CD8-positive, alpha-beta memory T cell (primary cell): ENCODE measurements around the gene CEACAM5. TPM values are rescaled to one million over a fixed set of nuclear protein-coding genes. Genes with fewer than 3 reads are reported as not detected.

ENCODE experiments used
- CTCF ChIA-PET: fragments of 350-600 bp; sonication (Branson Sonifier 250); formaldehyde crosslinking; loops from one replicate; lab custom pipeline; 2021; ENCODE audit warnings: antibody characterized with exemption; lab: Charles Lee
- POLR2A ChIA-PET: fragments of 350-600 bp; sonication (Branson Sonifier 250); formaldehyde crosslinking; loops from one replicate; lab custom pipeline; 2021; ENCODE audit warnings: antibody characterized with exemption; lab: Charles Lee
- DNase-seq, 5 donors: peaks; one replicate each; pipeline versions ENCODE4 v3.0.0 to v3.0.0-alpha.2; 2020 to 2022; ENCODE audit warnings: mixed read lengths in 1 of 5
- H3K27ac ChIP-seq: one replicate; pipeline ENCODE4 v1.7.0; 2013; ENCODE audit warnings: low read depth, mild to moderate bottlenecking, low read length, moderate library complexity
- H3K27me3 ChIP-seq: 2 replicates; pipeline ENCODE4 v1.7.0; 2013; ENCODE audit warnings: low read length, mild to moderate bottlenecking; ENCODE audit not compliant: insufficient read depth, poor library complexity, severe bottlenecking
- H3K36me3 ChIP-seq: 2 replicates; pipeline ENCODE4 v1.7.0; 2013; ENCODE audit warnings: mild to moderate bottlenecking, low read length, moderate library complexity; ENCODE audit not compliant: insufficient read depth
- H3K4me1 ChIP-seq: 2 replicates; pipeline ENCODE4 v1.7.0; 2013; ENCODE audit warnings: mild to moderate bottlenecking, low read length, moderate library complexity; ENCODE audit not compliant: insufficient read depth
- H3K4me3 ChIP-seq: 2 replicates; pipeline ENCODE4 v1.7.0; 2013; ENCODE audit warnings: mild to moderate bottlenecking, low read length
- H3K9me3 ChIP-seq: 2 replicates; pipeline ENCODE4 v1.7.0; 2013; ENCODE audit warnings: mild to moderate bottlenecking, low read length
- H3K27ac Mint-ChIP-seq, 8 donors: one replicate each; pipeline ENCODE4 v1.8.0; 2020 to 2021; ENCODE audit warnings: mixed read lengths in 8 of 8, mild to moderate bottlenecking in 6 of 8, inconsistent platforms in 3 of 8, moderate library complexity in 3 of 8
- H3K27me3 Mint-ChIP-seq, 2 donors: one replicate each; pipeline ENCODE4 v1.8.0; 2020 to 2021; ENCODE audit warnings: mixed read lengths in 2 of 2, mild to moderate bottlenecking in 1 of 2, moderate library complexity in 1 of 2
- H3K36me3 Mint-ChIP-seq, 3 donors: one replicate each; pipeline ENCODE4 v1.8.0; 2020 to 2021; ENCODE audit warnings: mixed read lengths in 3 of 3, inconsistent platforms in 1 of 3, mild to moderate bottlenecking in 1 of 3
- H3K4me1 Mint-ChIP-seq, 3 donors: one replicate each; pipeline ENCODE4 v1.8.0; 2020 to 2021; ENCODE audit warnings: mixed read lengths in 3 of 3, inconsistent platforms in 1 of 3, mild to moderate bottlenecking in 1 of 3
- H3K4me3 Mint-ChIP-seq, 7 donors: one replicate each; pipeline ENCODE4 v1.8.0; 2020 to 2021; ENCODE audit warnings: mixed read lengths in 7 of 7, mild to moderate bottlenecking in 6 of 7, moderate library complexity in 4 of 7, inconsistent platforms in 2 of 7
- H3K9me3 Mint-ChIP-seq, 5 donors: one replicate each; pipeline ENCODE4 v1.8.0; 2020 to 2022; ENCODE audit warnings: mixed read lengths in 5 of 5, mild to moderate bottlenecking in 3 of 5, moderate library complexity in 2 of 5, inconsistent platforms in 1 of 5
- polyA plus RNA-seq: library from polyadenylated mRNA; unstranded; fragments of 300-500 nt; fragmentation: Illumina TruSeq; gene quantifications from one replicate; pipeline ENCODE4 v1.2.3, GENCODE V29; 2021
- total RNA-seq, 2 experiments: library from RNA; stranded (reverse); gene quantifications; one replicate each; pipeline ENCODE4 v1.2.3, GENCODE V29; 2021

CEACAM5 gene
- total and polyA plus RNA-seq, 3 experiments from 2014 or later, result not detected

DNA sequence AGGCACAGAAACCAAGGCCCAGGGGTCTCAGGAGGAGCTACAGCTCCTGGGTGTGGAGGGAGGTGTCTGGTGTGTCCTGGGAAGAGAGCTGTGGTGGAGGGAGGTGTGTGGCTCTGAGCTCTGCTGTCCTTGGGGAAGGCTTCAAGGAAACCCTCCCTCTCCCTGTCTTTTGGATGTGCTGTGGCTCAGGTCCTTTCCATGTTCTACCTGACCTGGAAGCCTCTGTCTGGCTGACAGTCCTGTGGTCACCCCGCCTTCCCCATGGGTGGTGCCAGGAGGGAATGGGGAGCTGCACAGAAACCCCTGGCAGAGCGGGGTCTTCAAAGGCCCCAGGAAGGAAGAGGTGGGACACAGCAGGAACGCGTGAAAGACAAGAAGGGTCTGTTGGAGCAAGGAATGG, 19.7 kb upstream of the CEACAM5 start:
- Mint-ChIP-seq H3K36me3 (peaks cover 0 to 1% (median 0%) of the 10 kb centered on the region in 3 donors), H3K27ac (peak overlapping the region in 1 of 8 donors; percentile 77), H3K9me3 (peaks cover 11 to 21% (median 13%) of the 10 kb centered on the region in 5 donors), H3K4me1 (no peaks in the 10 kb centered on the region), H3K27me3 (peaks cover 22 to 68% of the 10 kb centered on the region in 2 donors), H3K4me3 (no peak overlapping the region)
- Histone ChIP-seq H3K27me3 (no peaks in the 10 kb centered on the region), H3K36me3 (no peaks in the 10 kb centered on the region), H3K27ac (no peak overlapping the region), H3K4me1 (no peaks in the 10 kb centered on the region), H3K4me3 (no peak overlapping the region), H3K9me3 (no peaks in the 10 kb centered on the region)
- no peak for DNase-seq
- CTCF ChIA-PET, result no interaction called here
- POLR2A ChIA-PET, result no interaction called here

DNA sequence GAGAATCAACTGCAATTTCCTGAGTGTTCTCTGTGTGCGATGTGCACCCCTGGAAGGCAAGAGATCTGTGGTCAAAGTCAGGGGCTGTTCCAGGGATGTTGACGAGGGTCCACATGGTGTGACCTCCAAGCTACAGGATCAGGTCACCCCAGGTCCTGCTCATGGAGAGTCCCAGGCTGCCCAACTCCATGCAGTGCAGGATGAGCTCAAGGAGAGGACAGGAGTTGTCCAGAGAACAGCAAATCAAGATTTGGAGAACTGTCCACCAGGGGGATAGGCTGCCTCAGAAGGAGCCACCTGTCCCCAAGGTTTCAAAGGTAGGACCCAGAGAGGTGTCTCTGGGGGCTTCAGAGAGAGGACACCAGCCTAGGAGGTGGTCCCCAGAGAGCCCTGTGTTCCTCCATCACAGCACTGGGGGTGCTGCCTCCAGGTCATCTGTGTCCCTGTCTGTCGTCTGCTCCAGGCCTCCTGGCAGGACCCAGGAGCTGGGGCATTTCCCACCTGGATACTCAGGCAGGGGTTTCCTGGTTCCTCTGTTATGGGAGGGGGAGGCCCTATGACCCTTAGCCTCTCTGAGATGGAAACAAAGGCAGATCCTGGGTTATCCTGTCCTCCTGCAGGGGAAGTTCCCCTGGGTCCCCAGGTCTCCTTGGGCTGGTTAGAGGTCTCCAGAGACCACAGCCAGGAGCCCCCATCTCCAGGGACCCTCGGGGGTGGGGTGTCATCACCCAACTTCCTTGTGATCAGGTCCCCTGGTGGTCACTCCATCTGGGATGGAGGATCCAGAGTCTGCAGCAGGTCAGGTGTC, 18.2 kb upstream of the CEACAM5 start:
- DNase-seq, result no peak
- no peaks in the 10 kb centered on the region for H3K4me1 ChIP-seq
- Mint-ChIP-seq H3K9me3 (peaks cover 11 to 21% (median 13%) of the 10 kb centered on the region in 5 donors), H3K4me1 (no peaks in the 10 kb centered on the region), H3K27me3 (peaks cover 33 to 63% of the 10 kb centered on the region in 2 donors), H3K36me3 (peaks cover 0 to 1% (median 0%) of the 10 kb centered on the region in 3 donors), H3K27ac (no peak overlapping the region), H3K4me3 (no peak overlapping the region)
- H3K4me3 ChIP-seq, result no peak overlapping the region
- no peaks in the 10 kb centered on the region for H3K27me3 ChIP-seq
- ChIA-PET CTCF (interaction anchor here (1.2 kb wide), 1 partner anchor 48 kb away, joined by 3 read pairs; no protein-coding TSS in a partner anchor), POLR2A (no interaction called here)
- H3K36me3 ChIP-seq, result no peaks in the 10 kb centered on the region
- H3K27ac ChIP-seq, result no peak overlapping the region
- H3K9me3 ChIP-seq, result no peaks in the 10 kb centered on the region

DNA sequence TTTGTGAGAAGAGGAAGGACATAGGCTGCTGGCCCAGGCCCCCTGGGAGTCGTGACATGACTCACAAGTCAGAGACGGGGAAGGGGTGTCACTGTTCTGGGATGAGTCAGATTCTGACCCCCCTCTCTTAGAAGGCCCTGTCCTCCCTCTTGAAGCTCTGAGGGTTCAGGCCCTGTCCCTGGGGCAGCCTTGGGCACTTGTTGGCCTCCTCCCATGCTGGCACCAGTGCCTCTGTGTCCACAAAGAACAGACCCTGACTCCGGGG, 17.7 kb upstream of the CEACAM5 start:
- peaks cover 35 to 65% of the 10 kb centered on the region in 2 donors for H3K27me3 Mint-ChIP-seq
- no peaks in the 10 kb centered on the region for H3K4me1 ChIP-seq
- DNase-seq, result no peak
- H3K4me1 Mint-ChIP-seq, result no peaks in the 10 kb centered on the region
- no peak overlapping the region for H3K4me3 Mint-ChIP-seq
- H3K36me3 Mint-ChIP-seq, result peaks cover 0 to 1% (median 0%) of the 10 kb centered on the region in 3 donors
- POLR2A ChIA-PET, result no interaction called here
- H3K27ac ChIP-seq, result no peak overlapping the region
- no peaks in the 10 kb centered on the region for H3K9me3 ChIP-seq
- H3K36me3 ChIP-seq, result no peaks in the 10 kb centered on the region
- CTCF ChIA-PET, result interaction anchor here (1.2 kb wide), 1 partner anchor 49 kb away, joined by 3 read pairs; no protein-coding TSS in a partner anchor
- H3K27ac Mint-ChIP-seq, result no peak overlapping the region
- peaks cover 11 to 21% (median 13%) of the 10 kb centered on the region in 5 donors for H3K9me3 Mint-ChIP-seq
- H3K4me3 ChIP-seq, result no peak overlapping the region
- no peaks in the 10 kb centered on the region for H3K27me3 ChIP-seq

DNA sequence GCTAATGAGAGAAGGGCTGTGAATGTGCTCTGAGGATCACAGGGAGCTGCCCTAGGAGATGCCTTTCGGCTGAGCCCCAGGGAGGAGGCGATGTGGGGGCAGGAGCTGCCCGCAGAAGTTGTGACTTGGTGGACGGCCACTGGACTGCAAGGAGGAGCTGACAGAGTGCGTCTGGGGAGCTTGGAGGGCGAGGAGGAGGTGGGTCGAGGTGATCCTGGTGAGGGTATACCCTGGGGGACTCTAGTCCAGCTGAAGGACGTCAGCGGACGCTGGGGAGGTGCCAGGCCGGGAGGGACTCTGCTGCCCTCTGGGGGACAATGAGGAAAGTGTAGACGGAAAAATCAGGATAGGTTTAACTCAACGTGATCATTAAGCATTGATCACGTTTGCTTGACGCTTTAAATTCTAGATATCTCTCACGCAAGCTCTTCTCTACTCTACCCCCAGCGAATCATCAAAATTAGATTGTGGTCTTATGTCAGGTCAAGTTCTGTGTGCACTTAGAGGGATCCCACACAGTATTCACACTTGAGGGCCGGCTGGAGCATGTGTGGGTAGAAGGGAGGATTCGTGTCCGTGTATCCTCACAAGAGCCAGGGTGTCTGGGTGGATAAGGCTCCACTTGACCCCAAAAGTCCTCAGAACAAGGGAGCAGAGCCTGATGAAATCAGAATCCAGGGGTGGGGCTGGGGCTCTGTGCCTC, 17.0 kb upstream of the CEACAM5 start:
- Mint-ChIP-seq H3K4me1 (no peaks in the 10 kb centered on the region), H3K4me3 (no peak overlapping the region), H3K27me3 (peaks cover 41 to 67% of the 10 kb centered on the region in 2 donors), H3K36me3 (peaks cover 0 to 1% (median 0%) of the 10 kb centered on the region in 3 donors), H3K27ac (no peak overlapping the region), H3K9me3 (peaks cover 11 to 21% (median 13%) of the 10 kb centered on the region in 5 donors)
- POLR2A ChIA-PET, result no interaction called here
- H3K27me3 ChIP-seq, result no peaks in the 10 kb centered on the region
- peak in 1 of 5 donors; percentile 19 for DNase-seq
- no peaks in the 10 kb centered on the region for H3K36me3 ChIP-seq
- no peak overlapping the region for H3K4me3 ChIP-seq
- no peaks in the 10 kb centered on the region for H3K9me3 ChIP-seq
- H3K4me1 ChIP-seq, result no peaks in the 10 kb centered on the region
- H3K27ac ChIP-seq, result no peak overlapping the region
- CTCF ChIA-PET, result interaction anchor here (0.5 to 1.2 kb wide), 2 partner anchors 46 to 49 kb away, joined by 3 read pairs; no protein-coding TSS in a partner anchor

DNA sequence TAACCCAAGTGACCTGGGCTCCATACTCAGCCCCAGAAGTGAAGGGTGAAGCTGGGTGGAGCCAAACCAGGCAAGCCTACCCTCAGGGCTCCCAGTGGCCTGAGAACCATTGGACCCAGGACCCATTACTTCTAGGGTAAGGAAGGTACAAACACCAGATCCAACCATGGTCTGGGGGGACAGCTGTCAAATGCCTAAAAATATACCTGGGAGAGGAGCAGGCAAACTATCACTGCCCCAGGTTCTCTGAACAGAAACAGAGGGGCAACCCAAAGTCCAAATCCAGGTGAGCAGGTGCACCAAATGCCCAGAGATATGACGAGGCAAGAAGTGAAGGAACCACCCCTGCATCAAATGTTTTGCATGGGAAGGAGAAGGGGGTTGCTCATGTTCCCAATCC, 14.2 kb upstream of the CEACAM5 start:
- Histone ChIP-seq H3K4me1 (no peaks in the 10 kb centered on the region), H3K27me3 (no peaks in the 10 kb centered on the region), H3K36me3 (no peaks in the 10 kb centered on the region), H3K4me3 (no peak overlapping the region), H3K27ac (no peak overlapping the region), H3K9me3 (no peaks in the 10 kb centered on the region)
- no peak overlapping the region for H3K4me3 Mint-ChIP-seq
- no peaks in the 10 kb centered on the region for H3K4me1 Mint-ChIP-seq
- H3K27me3 Mint-ChIP-seq, result peaks cover 42 to 68% of the 10 kb centered on the region in 2 donors
- no peak for DNase-seq
- ChIA-PET POLR2A (no interaction called here), CTCF (interaction anchor here (1.6 kb wide), 1 partner anchor 13 kb away, joined by 3 read pairs; no protein-coding TSS in a partner anchor)
- H3K27ac Mint-ChIP-seq, result no peak overlapping the region
- peaks cover 0 to 1% (median 0%) of the 10 kb centered on the region in 3 donors for H3K36me3 Mint-ChIP-seq
- H3K9me3 Mint-ChIP-seq, result peaks cover 11 to 21% (median 13%) of the 10 kb centered on the region in 5 donors

DNA sequence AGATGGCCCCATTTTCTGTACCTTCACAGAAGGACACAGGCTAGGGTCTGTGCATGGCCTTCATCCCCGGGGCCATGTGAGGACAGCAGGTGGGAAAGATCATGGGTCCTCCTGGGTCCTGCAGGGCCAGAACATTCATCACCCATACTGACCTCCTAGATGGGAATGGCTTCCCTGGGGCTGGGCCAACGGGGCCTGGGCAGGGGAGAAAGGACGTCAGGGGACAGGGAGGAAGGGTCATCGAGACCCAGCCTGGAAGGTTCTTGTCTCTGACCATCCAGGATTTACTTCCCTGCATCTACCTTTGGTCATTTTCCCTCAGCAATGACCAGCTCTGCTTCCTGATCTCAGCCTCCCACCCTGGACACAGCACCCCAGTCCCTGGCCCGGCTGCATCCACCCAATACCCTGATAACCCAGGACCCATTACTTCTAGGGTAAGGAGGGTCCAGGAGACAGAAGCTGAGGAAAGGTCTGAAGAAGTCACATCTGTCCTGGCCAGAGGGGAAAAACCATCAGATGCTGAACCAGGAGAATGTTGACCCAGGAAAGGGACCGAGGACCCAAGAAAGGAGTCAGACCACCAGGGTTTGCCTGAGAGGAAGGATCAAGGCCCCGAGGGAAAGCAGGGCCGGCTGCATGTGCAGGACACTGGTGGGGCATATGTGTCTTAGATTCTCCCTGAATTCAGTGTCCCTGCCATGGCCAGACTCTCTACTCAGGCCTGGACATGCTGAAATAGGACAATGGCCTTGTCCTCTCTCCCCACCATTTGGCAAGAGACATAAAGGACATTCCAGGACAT, 13.4 kb upstream of the CEACAM5 start:
- Mint-ChIP-seq H3K27me3 (peaks cover 42 to 70% of the 10 kb centered on the region in 2 donors), H3K4me1 (no peaks in the 10 kb centered on the region), H3K4me3 (no peak overlapping the region), H3K9me3 (peaks cover 11 to 21% (median 13%) of the 10 kb centered on the region in 5 donors), H3K27ac (no peak overlapping the region), H3K36me3 (peaks cover 0 to 1% (median 0%) of the 10 kb centered on the region in 3 donors)
- DNase-seq, result no peak
- Histone ChIP-seq H3K9me3 (no peaks in the 10 kb centered on the region), H3K27me3 (no peaks in the 10 kb centered on the region), H3K4me3 (no peak overlapping the region), H3K4me1 (no peaks in the 10 kb centered on the region), H3K36me3 (no peaks in the 10 kb centered on the region), H3K27ac (no peak overlapping the region)
- CTCF ChIA-PET, result no interaction called here
- POLR2A ChIA-PET, result no interaction called here

DNA sequence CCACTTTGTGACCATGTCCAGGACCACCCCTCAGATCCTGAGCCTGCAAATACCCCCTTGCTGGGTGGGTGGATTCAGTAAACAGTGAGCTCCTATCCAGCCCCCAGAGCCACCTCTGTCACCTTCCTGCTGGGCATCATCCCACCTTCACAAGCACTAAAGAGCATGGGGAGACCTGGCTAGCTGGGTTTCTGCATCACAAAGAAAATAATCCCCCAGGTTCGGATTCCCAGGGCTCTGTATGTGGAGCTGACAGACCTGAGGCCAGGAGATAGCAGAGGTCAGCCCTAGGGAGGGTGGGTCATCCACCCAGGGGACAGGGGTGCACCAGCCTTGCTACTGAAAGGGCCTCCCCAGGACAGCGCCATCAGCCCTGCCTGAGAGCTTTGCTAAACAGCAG, 12.7 kb upstream of the CEACAM5 start:
- no peaks in the 10 kb centered on the region for H3K4me1 ChIP-seq
- H3K27ac ChIP-seq, result no peak overlapping the region
- peaks cover 42 to 70% of the 10 kb centered on the region in 2 donors for H3K27me3 Mint-ChIP-seq
- H3K4me1 Mint-ChIP-seq, result no peaks in the 10 kb centered on the region
- H3K4me3 ChIP-seq, result no peak overlapping the region
- peaks cover 11 to 21% (median 13%) of the 10 kb centered on the region in 5 donors for H3K9me3 Mint-ChIP-seq
- DNase-seq, result no peak
- H3K4me3 Mint-ChIP-seq, result no peak overlapping the region
- peaks cover 0 to 1% (median 0%) of the 10 kb centered on the region in 3 donors for H3K36me3 Mint-ChIP-seq
- POLR2A ChIA-PET, result no interaction called here
- H3K36me3 ChIP-seq, result no peaks in the 10 kb centered on the region
- no peak overlapping the region for H3K27ac Mint-ChIP-seq
- H3K9me3 ChIP-seq, result no peaks in the 10 kb centered on the region
- CTCF ChIA-PET, result interaction anchor here (1.0 kb wide), 1 partner anchor 11 kb away, joined by 3 read pairs; no protein-coding TSS in a partner anchor
- no peaks in the 10 kb centered on the region for H3K27me3 ChIP-seq
